Measurements from ENCODE around the gene MEPCE.

The MEPCE gene

GRCh38 chr7:100431286-100431735, 1.7 kb downstream of the MEPCE start:
- peaks cover 63% of the 10 kb centered on the region for H3K79me2 ChIP-seq (ENCODE audit: low read length)
- peaks cover 22% of the 10 kb centered on the region; the same call in 1 of the 2 replicates for H3K4me1 ChIP-seq (ENCODE audit: low read length)
- H4K20me1 ChIP-seq (ENCODE audit: insufficient read depth, low read length): no peaks in the 10 kb centered on the region
- peaks cover 11% of the 10 kb centered on the region; the same call in 1 of the 2 replicates for H3K36me3 ChIP-seq (replicated peaks; ENCODE audit: insufficient read depth, low read length)
- H3K9ac ChIP-seq (ENCODE audit: low read length): no peak overlapping the region
- TF ChIP-seq EZH2phosphoT487 (IDR thresholded peaks at IDR 0.05; ENCODE audit: low read length): no peak
- TF ChIP-seq EZH2 (optimal IDR thresholded peaks at IDR 0.05; ENCODE audit: low read depth, low read length): no peak
- TF ChIP-seq, protein P1, sequence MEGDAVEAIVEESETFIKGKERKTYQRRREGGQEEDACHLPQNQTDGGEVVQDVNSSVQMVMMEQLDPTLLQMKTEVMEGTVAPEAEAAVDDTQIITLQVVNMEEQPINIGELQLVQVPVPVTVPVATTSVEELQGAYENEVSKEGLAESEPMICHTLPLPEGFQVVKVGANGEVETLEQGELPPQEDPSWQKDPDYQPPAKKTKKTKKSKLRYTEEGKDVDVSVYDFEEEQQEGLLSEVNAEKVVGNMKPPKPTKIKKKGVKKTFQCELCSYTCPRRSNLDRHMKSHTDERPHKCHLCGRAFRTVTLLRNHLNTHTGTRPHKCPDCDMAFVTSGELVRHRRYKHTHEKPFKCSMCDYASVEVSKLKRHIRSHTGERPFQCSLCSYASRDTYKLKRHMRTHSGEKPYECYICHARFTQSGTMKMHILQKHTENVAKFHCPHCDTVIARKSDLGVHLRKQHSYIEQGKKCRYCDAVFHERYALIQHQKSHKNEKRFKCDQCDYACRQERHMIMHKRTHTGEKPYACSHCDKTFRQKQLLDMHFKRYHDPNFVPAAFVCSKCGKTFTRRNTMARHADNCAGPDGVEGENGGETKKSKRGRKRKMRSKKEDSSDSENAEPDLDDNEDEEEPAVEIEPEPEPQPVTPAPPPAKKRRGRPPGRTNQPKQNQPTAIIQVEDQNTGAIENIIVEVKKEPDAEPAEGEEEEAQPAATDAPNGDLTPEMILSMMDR (IDR thresholded peaks at IDR 0.05; ENCODE audit: low read length): no peak
- no peaks in the 10 kb centered on the region for H3K9me2 ChIP-seq (replicated peaks; ENCODE audit: insufficient read depth, low read length)
- no peaks in the 10 kb centered on the region for H3K9me3 ChIP-seq (replicated peaks; ENCODE audit: insufficient read depth, low read length)
- H3K4me3 ChIP-seq (ENCODE audit: low read length): no peak overlapping the region
- no peaks in the 10 kb centered on the region for H3K27me3 ChIP-seq (replicated peaks; ENCODE audit: insufficient read depth, low read length)
- no peak for DNase-seq
- H2AFZ ChIP-seq (ENCODE audit: low read length): no peak overlapping the region
- H3F3A ChIP-seq (ENCODE audit: insufficient read depth, low read length): peaks cover 51% of the 10 kb centered on the region
- no peak overlapping the region; the same call in 1 of the 2 replicates for H3K4me2 ChIP-seq (ENCODE audit: low read depth, low read length)
- H3K27ac ChIP-seq (ENCODE audit: low read length): no peak overlapping the region

GRCh38 chr7:100432053-100432452, 2.4 kb downstream of the MEPCE start:
- no peak for DNase-seq
- Histone ChIP-seq H3K9ac (ENCODE audit: low read length) (no peak overlapping the region), H3K9me2 (replicated peaks; ENCODE audit: insufficient read depth, low read length) (no peaks in the 10 kb centered on the region), H3K79me2 (ENCODE audit: low read length) (peaks cover 63% of the 10 kb centered on the region), H3K36me3 (replicated peaks; ENCODE audit: insufficient read depth, low read length) (peaks cover 11% of the 10 kb centered on the region; the same call in 1 of the 2 replicates), H4K20me1 (ENCODE audit: insufficient read depth, low read length) (no peaks in the 10 kb centered on the region), H3K4me2 (ENCODE audit: low read depth, low read length) (no peak overlapping the region), H2AFZ (ENCODE audit: low read length) (no peak overlapping the region), H3K27me3 (replicated peaks; ENCODE audit: insufficient read depth, low read length) (no peaks in the 10 kb centered on the region), H3F3A (ENCODE audit: insufficient read depth, low read length) (peaks cover 52% of the 10 kb centered on the region), H3K4me1 (ENCODE audit: low read length) (peaks cover 22% of the 10 kb centered on the region; the same call in 1 of the 2 replicates), H3K4me3 (ENCODE audit: low read length) (no peak overlapping the region), H3K9me3 (replicated peaks; ENCODE audit: insufficient read depth, low read length) (no peaks in the 10 kb centered on the region), H3K27ac (ENCODE audit: low read length) (no peak overlapping the region)
- TF ChIP-seq EZH2phosphoT487 (IDR thresholded peaks at IDR 0.05; ENCODE audit: low read length) (no peak), EZH2 (optimal IDR thresholded peaks at IDR 0.05; ENCODE audit: low read depth, low read length) (no peak)
- TF ChIP-seq, protein P1 (IDR thresholded peaks at IDR 0.05; ENCODE audit: low read length): no peak

DNA sequence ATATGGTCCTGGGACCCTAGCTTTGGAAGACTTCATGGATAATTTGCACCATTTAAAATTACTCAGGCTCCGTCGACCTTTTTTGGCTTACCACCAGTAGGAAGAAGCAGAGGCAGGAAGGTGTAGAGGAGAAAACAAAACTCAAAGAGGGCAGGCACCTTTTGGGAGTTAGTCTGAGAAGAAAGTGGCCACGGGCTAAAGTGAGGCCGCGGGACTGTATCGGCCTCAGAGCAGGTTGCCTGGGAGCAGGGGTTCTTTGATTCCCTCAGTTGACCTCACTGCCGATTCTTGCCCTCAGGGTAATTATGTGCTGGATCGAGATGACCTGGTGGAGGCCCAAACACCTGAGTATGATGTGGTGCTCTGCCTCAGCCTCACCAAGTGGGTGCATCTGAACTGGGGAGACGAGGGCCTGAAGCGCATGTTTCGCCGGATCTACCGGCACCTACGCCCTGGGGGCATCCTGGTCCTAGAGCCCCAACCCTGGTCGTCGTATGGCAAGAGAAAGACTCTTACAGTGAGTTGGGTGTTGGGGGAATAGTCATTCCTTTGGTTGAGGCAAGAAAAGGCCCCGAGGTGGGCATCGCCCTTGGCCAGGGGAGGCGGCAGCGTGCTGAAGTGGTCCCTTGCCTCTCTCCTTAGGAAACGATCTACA, 3.1 kb downstream of the MEPCE start:
- Histone ChIP-seq H3F3A (ENCODE audit: insufficient read depth, low read length) (peaks cover 55% of the 10 kb centered on the region), H3K27me3 (replicated peaks; ENCODE audit: insufficient read depth, low read length) (no peaks in the 10 kb centered on the region), H3K4me3 (ENCODE audit: low read length) (no peak overlapping the region), H4K20me1 (ENCODE audit: insufficient read depth, low read length) (no peaks in the 10 kb centered on the region), H3K36me3 (replicated peaks; ENCODE audit: insufficient read depth, low read length) (peaks cover 11% of the 10 kb centered on the region; the same call in 1 of the 2 replicates), H3K4me2 (ENCODE audit: low read depth, low read length) (no peak overlapping the region), H2AFZ (ENCODE audit: low read length) (no peak overlapping the region), H3K4me1 (ENCODE audit: low read length) (peaks cover 22% of the 10 kb centered on the region; the same call in 1 of the 2 replicates), H3K9ac (ENCODE audit: low read length) (no peak overlapping the region), H3K9me3 (replicated peaks; ENCODE audit: insufficient read depth, low read length) (no peaks in the 10 kb centered on the region), H3K27ac (ENCODE audit: low read length) (no peak overlapping the region), H3K79me2 (ENCODE audit: low read length) (peaks cover 63% of the 10 kb centered on the region), H3K9me2 (replicated peaks; ENCODE audit: insufficient read depth, low read length) (no peaks in the 10 kb centered on the region)
- DNase-seq: no peak
- no peak for TF ChIP-seq EZH2 (optimal IDR thresholded peaks at IDR 0.05; ENCODE audit: low read depth, low read length)
- no peak for TF ChIP-seq EZH2phosphoT487 (IDR thresholded peaks at IDR 0.05; ENCODE audit: low read length)
- TF ChIP-seq, protein P1 (IDR thresholded peaks at IDR 0.05; ENCODE audit: low read length): no peak
